ENCODE measurements around the gene ACSS1.

The ACSS1 gene

GRCh38 chr20:25045343-25045712, 12.6 kb downstream of the ACSS1 start:
- no peak for DNase-seq

GRCh38 chr20:25044660-25045342, 13.1 kb downstream of the ACSS1 start:
- no peak for DNase-seq

- no peak for DNase-seq
Observed at GRCh38 chr20:25044261-25044560, 13.7 kb downstream of the ACSS1 start.

- DNase-seq: no peak
Observed at GRCh38 chr20:25043499-25044260, 14.3 kb downstream of the ACSS1 start.

- no peak for DNase-seq
Observed at GRCh38 chr20:25042531-25043498, 15.1 kb downstream of the ACSS1 start.

GRCh38 chr20:25041813-25042530, 16.0 kb downstream of the ACSS1 start:
- DNase-seq: no peak

GRCh38 chr20:25040438-25040831, 17.5 kb downstream of the ACSS1 start:
- DNase-seq: no peak

GRCh38 chr20:25039697-25040437, 18.1 kb downstream of the ACSS1 start:
- DNase-seq: no peak

- no peak for DNase-seq
Observed at GRCh38 chr20:25038591-25039015, 19.3 kb downstream of the ACSS1 start.

GRCh38 chr20:25038103-25038410, 19.9 kb downstream of the ACSS1 start:
- DNase-seq: peak; percentile 20

- DNase-seq: no peak
Observed at GRCh38 chr20:25037288-25038102, 20.4 kb downstream of the ACSS1 start.

GRCh38 chr20:25036331-25036936, 21.5 kb downstream of the ACSS1 start:
- no peak for DNase-seq

GRCh38 chr20:25035921-25036320, 22.0 kb downstream of the ACSS1 start:
- no peak for DNase-seq

- DNase-seq: no peak
Observed at GRCh38 chr20:25033924-25034300, 24.0 kb downstream of the ACSS1 start.

GRCh38 chr20:25033265-25033923, 24.5 kb downstream of the ACSS1 start:
- no peak for DNase-seq

GRCh38 chr20:25032478-25033264, 25.3 kb downstream of the ACSS1 start:
- no peak for DNase-seq

GRCh38 chr20:25032065-25032477, 25.9 kb downstream of the ACSS1 start:
- no peak for DNase-seq

- no peak for DNase-seq
Observed at GRCh38 chr20:25031241-25031640, 26.7 kb downstream of the ACSS1 start.

GRCh38 chr20:25030649-25031207, 27.2 kb downstream of the ACSS1 start:
- DNase-seq: no peak
